ENCODE results near the gene PDE7B.
"Not testable (repeated sequence)": the region's sequence is repeated elsewhere in the genome, so short reads cannot be mapped to it uniquely, and the experiment has no call there.

Gene PDE7B

GRCh38 chr6:135842618-135843392 is 8.7 kb upstream of the PDE7B start:
- no peak for DNase-seq (ENCODE audit: low read depth in 1 of 2, low spot score in 1 of 2)

DNA sequence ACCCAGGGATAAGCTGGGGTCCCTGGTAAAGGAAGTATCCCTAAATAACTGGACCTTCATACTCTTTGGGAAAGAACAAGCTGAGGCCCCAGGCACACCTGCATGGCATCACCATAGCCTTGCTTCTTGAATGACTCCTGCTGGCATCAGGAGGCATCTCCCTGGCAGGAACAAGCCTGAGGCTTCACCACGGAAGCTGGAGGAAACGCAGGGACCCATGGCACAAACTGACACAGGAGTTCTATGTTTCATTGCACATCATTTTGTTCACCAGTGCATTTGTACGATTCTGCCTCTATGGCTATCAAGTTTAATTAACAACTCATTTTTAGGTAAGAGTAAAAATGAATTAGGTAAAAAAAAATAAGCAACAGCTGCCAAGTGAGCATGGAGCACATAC is 619 bp upstream of the PDE7B start:
- DNase-seq (ENCODE audit: low read depth in 1 of 2, low spot score in 1 of 2) = no peak

GRCh38 chr6:135852746-135853145 is 1.2 kb downstream of the PDE7B start:
- DNase-seq (ENCODE audit: low read depth in 1 of 2, low spot score in 1 of 2) = no peak

- DNase-seq (ENCODE audit: low read depth in 1 of 2, low spot score in 1 of 2) = no peak
Observed at GRCh38 chr6:135853227-135853626, 1.7 kb downstream of the PDE7B start.

- DNase-seq (ENCODE audit: low read depth in 1 of 2, low spot score in 1 of 2) = no peak
Observed at GRCh38 chr6:135853986-135854385, 2.5 kb downstream of the PDE7B start.

- DNase-seq (ENCODE audit: low read depth in 1 of 2, low spot score in 1 of 2) = no peak
Observed at GRCh38 chr6:135854799-135855198, 3.3 kb downstream of the PDE7B start.

DNA sequence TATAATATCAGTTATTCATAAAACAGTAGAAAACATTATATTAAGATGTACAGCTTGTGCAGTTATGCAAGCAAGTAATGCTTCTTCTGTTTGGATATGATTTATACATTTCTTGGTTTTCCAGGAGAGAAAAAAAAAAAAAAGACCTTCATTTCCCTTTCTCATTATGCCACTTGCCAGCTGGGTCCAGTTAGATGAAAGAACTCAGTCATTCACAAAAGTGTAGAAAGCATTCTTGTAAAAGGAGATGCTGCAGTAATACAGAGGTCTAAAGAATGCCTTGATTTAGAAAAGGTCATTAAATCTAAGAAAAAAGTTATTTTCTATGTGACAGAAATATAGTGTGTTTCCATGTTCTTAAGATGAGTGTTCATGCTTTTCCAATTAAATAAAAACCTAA is 7.4 kb downstream of the PDE7B start:
- DNase-seq (ENCODE audit: low read depth in 1 of 2, low spot score in 1 of 2) = no peak

DNA sequence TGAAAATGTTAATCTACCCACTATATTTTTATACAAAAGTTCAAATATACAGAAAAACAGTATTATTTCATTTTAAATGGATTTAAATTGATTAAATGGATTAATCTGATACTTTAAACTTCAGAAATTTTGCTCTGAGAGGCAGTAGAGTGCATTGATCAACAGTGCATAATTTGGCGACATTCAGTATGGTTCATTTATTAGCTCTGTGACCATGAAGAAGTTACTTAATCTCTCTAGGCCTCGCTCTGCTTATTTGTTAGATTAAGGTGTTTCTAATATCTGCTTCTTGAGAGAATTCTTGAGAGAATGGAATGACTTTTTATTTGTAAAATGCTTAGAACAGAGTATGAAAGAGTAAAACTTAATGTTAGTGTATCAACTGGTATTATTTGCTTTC is 8.9 kb downstream of the PDE7B start:
- DNase-seq (ENCODE audit: low read depth in 1 of 2, low spot score in 1 of 2) = no peak

GRCh38 chr6:135861189-135861588 is 9.7 kb downstream of the PDE7B start:
- no peak for DNase-seq (ENCODE audit: low read depth in 1 of 2, low spot score in 1 of 2)

GRCh38 chr6:135864929-135865328 is 13.4 kb downstream of the PDE7B start:
- not testable (repeated sequence) for DNase-seq (ENCODE audit: low read depth in 1 of 2, low spot score in 1 of 2)

DNA sequence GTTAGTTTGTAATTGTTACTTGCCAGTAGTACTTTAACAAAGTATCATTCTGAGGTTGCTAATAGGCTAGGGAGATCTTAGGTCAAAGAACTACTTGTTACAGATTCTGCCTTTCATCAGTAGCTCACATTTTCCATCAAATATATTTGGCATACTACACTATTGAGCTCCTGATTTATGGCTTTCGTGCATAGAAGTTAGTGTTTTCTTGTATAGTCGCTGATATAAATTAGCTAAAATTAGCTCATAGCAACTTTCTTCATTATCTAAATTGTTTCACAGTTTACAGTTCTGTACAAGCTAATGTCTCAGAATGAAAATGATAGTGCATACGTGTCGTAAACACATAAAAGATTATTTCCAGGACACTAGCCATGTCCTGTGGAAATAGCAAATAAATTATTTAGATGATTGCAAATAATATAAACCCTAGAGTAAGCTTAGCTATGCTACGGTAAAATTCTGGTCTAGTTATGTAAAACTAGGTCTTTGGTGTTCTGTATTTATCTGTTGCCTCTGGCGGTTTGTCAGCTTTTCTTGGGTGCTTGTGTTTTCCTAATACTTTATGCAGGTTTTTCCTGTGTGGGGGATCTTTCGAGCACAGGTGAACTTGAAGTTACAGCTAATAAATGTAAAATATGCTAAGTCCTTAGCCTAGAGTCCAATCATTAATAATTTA is 15.1 kb downstream of the PDE7B start:
- no peak for DNase-seq (ENCODE audit: low read depth in 1 of 2, low spot score in 1 of 2)

DNA sequence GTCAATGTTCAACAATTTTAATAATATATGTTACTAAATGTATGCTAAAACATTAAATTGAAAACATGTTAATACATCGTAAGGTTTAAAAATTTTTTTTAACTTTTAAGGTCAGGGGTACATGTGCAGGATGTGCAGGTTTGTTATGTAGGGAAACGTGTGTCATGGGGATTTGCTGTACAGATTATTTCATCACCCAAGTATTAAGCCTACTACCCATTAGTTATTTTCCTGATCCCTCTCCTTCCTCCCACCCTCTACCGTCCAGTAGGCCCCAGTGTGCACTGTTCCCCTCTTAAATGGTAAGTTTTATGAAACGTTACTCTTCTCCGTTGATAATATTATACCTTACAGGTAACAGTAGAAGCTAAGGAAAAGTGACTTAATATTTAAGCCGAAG is 15.8 kb downstream of the PDE7B start:
- no peak for DNase-seq (ENCODE audit: low read depth in 1 of 2, low spot score in 1 of 2)

DNA sequence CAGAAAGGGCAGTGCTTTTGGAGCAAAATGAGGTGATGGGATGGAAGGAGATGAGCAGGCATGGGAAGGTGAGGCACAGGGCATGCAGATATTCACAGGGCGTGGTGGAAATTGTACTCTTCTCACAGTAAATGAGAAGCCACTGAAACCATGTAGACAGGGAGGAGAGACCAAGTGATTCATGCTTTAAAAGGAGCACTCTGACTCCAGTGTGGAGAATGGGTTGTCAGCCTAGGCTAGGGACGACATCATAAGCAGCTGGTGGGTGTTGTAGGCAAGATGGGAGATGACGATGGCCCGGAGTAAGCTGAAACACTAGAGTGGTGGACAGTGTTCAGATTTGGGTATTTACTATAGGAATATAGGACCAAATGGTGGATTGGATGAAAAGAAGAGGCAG is 18.4 kb downstream of the PDE7B start:
- DNase-seq (ENCODE audit: low read depth in 1 of 2, low spot score in 1 of 2) = no peak

DNA sequence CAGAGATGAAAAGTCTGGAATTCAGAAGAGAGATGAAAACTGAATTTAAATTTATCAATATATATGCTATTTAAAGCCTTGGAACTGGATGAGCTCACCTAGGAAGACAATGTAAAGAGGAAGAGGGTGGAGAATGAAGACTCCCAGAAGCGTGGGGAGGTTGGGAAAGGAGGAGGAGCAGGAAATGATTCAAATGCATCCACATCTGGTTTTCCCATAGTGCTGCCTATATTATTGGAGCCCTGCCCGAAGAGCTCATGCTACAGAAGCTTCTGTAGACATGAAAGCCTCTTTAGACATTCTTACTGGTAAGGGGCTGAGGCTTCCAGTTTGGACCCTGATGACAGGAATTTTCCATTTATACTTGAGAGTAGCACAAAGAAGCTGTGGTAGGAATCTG is 19.2 kb downstream of the PDE7B start:
- DNase-seq (ENCODE audit: low read depth in 1 of 2, low spot score in 1 of 2) = no peak

DNA sequence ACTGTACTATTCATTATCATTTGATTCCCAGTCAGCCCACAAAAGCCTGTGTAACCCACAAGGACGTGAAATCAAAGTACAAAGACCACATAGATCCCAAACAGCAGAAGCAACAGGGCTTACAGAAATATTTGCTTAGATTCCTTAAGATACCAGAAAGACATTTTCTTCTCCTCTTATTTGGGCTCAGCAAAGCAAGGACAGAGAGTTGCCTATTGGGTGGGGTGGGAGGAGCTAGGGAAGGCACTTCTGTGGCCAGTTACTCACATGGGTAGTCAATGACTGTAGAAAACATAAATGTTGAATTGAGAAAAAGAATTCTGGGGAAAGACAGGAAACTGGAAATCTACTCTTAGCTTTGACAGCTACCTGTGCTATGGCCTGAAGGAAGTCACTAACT is 19.8 kb downstream of the PDE7B start:
- no peak for DNase-seq (ENCODE audit: low read depth in 1 of 2, low spot score in 1 of 2)

DNA sequence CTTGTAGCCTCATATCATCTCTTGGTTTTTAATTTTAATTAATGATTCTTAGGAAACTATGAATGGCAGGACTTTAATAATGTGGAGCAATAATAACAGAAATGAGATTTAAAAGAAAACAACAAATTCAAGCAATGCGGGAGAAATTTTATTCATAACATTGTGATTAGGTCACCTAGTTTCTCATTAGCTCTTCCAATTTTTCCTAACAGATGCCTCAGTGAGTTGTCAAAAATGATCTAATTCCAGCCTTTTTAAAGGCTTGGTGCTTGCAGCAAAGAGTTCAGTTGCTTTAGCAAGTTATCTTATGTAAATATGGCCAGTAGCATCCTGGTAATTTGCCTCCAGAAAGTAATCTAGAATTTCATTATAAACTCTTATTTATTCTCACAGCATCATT is 20.4 kb downstream of the PDE7B start:
- DNase-seq (ENCODE audit: low read depth in 1 of 2, low spot score in 1 of 2) = no peak

DNA sequence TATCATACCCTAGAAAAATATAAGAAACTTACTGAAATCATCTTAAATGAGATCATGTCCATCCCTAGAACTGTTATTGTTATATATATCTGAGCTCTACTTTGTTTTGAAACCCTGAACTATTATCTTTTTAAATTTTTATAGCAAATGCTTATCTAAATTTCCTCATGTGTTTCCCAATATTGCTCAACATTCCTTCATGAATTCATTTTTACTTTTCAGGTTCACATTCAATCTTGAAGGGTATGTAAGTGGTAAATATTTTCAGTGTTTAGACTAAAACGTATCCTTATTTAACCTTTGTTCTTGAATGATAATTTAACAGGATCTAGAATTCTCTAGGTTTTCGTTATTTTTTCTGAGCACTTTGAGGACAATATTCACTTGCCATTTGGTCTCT is 23.9 kb downstream of the PDE7B start:
- DNase-seq (ENCODE audit: low read depth in 1 of 2, low spot score in 1 of 2) = no peak

DNA sequence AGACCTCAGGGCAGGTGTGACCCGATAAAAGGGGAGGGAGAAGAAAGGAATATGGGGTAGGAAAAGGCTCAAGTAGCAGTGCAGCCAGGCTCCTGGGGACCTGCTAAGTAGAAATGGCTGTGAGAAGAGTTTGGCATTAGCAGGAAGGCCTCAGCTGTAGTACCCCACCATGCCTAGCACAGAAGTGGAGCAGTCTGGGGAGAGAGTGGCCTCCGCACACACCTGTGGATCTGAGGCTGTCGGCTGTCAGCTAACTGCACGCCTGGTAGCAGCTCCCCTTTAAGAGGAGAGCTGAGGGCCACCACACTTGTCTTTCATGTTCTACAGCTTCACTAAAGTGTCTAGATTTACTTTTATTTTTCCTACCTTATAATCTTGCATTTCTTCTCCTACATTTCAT is 24.6 kb downstream of the PDE7B start:
- DNase-seq (ENCODE audit: low read depth in 1 of 2, low spot score in 1 of 2) = no peak

- DNase-seq (ENCODE audit: low read depth in 1 of 2, low spot score in 1 of 2) = no peak
Observed at GRCh38 chr6:135877666-135878065, 26.2 kb downstream of the PDE7B start.

DNA sequence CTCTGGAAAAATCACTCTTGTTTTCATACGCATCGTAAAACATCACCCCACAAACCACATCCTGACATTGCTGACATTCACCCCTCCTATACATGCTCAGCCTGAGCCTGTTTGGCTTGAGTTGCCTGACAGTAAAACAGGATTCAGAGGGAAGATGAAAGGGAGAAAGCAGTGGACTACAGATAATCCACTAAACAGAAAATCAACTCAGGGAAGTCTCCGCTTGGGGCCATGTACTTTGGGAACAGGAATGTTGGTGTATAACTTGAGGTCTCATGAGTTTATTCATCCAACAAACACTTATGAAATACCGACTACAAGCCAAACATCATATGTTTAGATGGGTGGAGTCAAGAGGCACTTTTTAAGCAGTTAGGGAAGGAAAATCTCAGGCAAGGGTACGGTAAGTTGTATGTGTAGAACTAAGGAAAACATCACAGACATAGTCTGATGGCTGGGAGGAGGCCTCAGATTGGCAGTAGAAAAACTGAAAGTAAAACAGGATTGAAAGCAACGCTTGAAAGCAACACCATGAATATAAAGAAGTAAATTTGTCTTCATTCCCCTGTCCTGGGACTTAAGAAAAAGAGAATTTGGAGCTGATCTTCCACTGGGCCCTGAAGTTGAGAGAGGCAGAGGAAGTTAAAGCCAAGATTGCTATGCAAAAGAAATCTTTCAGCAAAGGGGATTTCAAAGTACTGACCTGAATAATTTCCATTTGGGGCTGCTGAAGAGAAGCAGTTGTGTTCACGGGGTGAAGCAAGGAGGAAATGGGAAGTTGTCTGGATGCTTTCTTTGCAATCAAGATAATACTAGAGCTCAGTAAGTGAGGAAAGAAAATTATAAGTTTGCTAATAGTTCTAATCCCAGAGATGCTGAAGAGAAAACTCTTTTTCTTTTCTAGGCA is 28.8 kb downstream of the PDE7B start:
- peak in 1 of 2 donors; percentile 15 for DNase-seq (ENCODE audit: low read depth in 1 of 2, low spot score in 1 of 2)

DNA sequence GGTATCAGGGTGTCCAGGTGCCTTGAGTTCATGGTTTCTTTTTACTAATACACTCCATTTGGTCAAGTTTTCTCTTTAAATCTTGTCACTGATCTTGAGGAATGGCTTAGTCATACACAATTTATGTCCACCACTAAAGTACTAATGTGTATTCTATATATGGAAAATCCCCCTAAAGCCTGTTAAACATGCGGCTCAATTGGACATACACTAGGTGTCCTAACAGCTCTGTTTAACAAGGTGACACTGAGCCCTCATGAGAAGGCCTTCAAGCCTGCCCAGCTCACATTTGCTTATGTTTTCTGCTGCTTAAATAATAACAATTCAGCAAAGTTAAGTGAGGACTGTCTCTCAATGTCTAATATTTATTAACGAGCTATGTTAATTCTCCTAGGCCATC is 31.5 kb downstream of the PDE7B start:
- no peak for DNase-seq (ENCODE audit: low read depth in 1 of 2, low spot score in 1 of 2)

- DNase-seq (ENCODE audit: low read depth in 1 of 2, low spot score in 1 of 2) = no peak
Observed at GRCh38 chr6:135883536-135883935, 32.0 kb downstream of the PDE7B start.
